H1 (cell line): Measurements from ENCODE around the gene LY6G6F. TPM values are rescaled to one million over a fixed set of nuclear protein-coding genes. Genes with fewer than 3 reads are reported as not detected.

ENCODE experiments used
- CTCF ChIA-PET: fragments of 300-600 bp; sonication (Branson Sonifier 250); formaldehyde crosslinking; loops from one replicate; lab custom pipeline; 2021; ENCODE audit not compliant: partially characterized antibody; lab: Charles Lee
- POLR2A ChIA-PET: fragments of 300-600 bp; sonication (Branson Sonifier 250); formaldehyde crosslinking; loops from one replicate; lab custom pipeline; 2021; ENCODE audit warnings: inconsistent platforms; ENCODE audit not compliant: partially characterized antibody; lab: Charles Lee
- DNase-seq, 2 experiments: peaks; one replicate each; pipeline versions ENCODE4 v3.0.0 to v3.0.0-alpha.2; 2010 to 2022; ENCODE audit warnings: low spot score in 2 of 2, low read depth in 1 of 2, mixed read lengths in 1 of 2
- FAIRE-seq: peaks from 2 replicates; lab custom pipeline; 2011; peaks lifted over from hg19 to GRCh38; lab: Jason Lieb, UNC
- H2AFZ ChIP-seq: 2 replicates; pipeline ENCODE4 v1.8.1; 2012; ENCODE audit warnings: low read length, inconsistent platforms
- H2AK5ac ChIP-seq: 2 replicates; pipeline ENCODE4 v1.6.1; 2013; ENCODE audit warnings: low read depth, low read length
- H2BK120ac ChIP-seq: replicated peaks from 2 replicates; pipeline ENCODE3; 2013; ENCODE audit warnings: low read depth, low read length, inconsistent platforms
- H2BK12ac ChIP-seq: 2 replicates; pipeline ENCODE4 v1.6.1; 2013; ENCODE audit warnings: low read depth, low read length
- H2BK15ac ChIP-seq: 2 replicates; pipeline ENCODE4 v1.6.1; 2013; ENCODE audit warnings: low read length
- H2BK20ac ChIP-seq: 2 replicates; pipeline ENCODE4 v1.6.1; 2013; ENCODE audit warnings: low read length
- H2BK5ac ChIP-seq: 2 replicates; pipeline ENCODE4 v1.6.1; 2013; ENCODE audit warnings: low read depth, low read length
- H3K14ac ChIP-seq: 2 replicates; pipeline ENCODE4 v1.6.1; 2013; ENCODE audit warnings: inconsistent platforms; ENCODE audit not compliant: insufficient read length
- H3K18ac ChIP-seq: 2 replicates; pipeline ENCODE4 v1.6.1; 2013; ENCODE audit warnings: low read length; ENCODE audit errors: extremely low read depth
- H3K23ac ChIP-seq: 2 replicates; pipeline ENCODE4 v1.6.1; 2013; ENCODE audit warnings: inconsistent platforms; ENCODE audit not compliant: insufficient read length
- H3K23me2 ChIP-seq: 2 replicates; pipeline ENCODE4 v1.6.1; 2013; ENCODE audit warnings: low read depth, low read length
- H3K27ac ChIP-seq: 2 replicates; pipeline ENCODE4 v1.6.1; 2011; ENCODE audit warnings: low read depth, low read length, inconsistent platforms
- H3K27me3 ChIP-seq, 4 experiments: replicated peaks in 1 of 4; 1 replicate in 1 of 4; 2 replicates in 3 of 4; pipeline versions ENCODE4 v1.6.1 to v1.8.1; 2011 to 2013; ENCODE audit warnings: low read length in 3 of 4, mild to moderate bottlenecking in 3 of 4, inconsistent platforms in 2 of 4, mixed read lengths in 2 of 4, moderate library complexity in 1 of 4; ENCODE audit not compliant: control insufficient read depth in 3 of 4, insufficient read depth in 3 of 4; ENCODE audit errors: extremely low read depth in 1 of 4
- H3K36me3 ChIP-seq, 4 experiments: 2 replicates each; pipeline versions ENCODE4 v1.6.1 to v1.8.1; 2011 to 2013; ENCODE audit warnings: mild to moderate bottlenecking in 4 of 4, low read length in 3 of 4, moderate library complexity in 2 of 4, control low read depth in 1 of 4, inconsistent platforms in 1 of 4; ENCODE audit not compliant: insufficient read depth in 4 of 4, control insufficient read depth in 2 of 4
- H3K4ac ChIP-seq: replicated peaks from 2 replicates; pipeline ENCODE3; 2013; ENCODE audit warnings: low read length, low read depth, mixed read lengths, inconsistent platforms; ENCODE audit not compliant: insufficient read length
- H3K4me1 ChIP-seq, 4 experiments: replicated peaks in 1 of 4; 1 replicate in 1 of 4; 2 replicates in 3 of 4; pipeline versions ENCODE4 v1.6.1 to v1.8.1; 2011 to 2013; ENCODE audit warnings: low read length in 3 of 4, inconsistent platforms in 2 of 4, mixed read lengths in 1 of 4; ENCODE audit not compliant: insufficient read depth in 4 of 4, control insufficient read depth in 3 of 4
- H3K4me2 ChIP-seq, 2 experiments: 2 replicates each; pipeline versions ENCODE4 v1.6.1 to v1.8.1; 2011 to 2013; ENCODE audit warnings: low read depth in 2 of 2, low read length in 2 of 2, control low read depth in 1 of 2, inconsistent platforms in 1 of 2, mild to moderate bottlenecking in 1 of 2; ENCODE audit not compliant: insufficient read depth in 1 of 2
- H3K4me3 ChIP-seq, 4 experiments: fragments of 200-600, 300-600 bp in 1 of 4; sonication (generic), shearing (Covaris generic), sonication (Bioruptor Twin) in 1 of 4; 2 replicates each; pipeline versions ENCODE4 v1.5.1 to v1.8.1; 2011 to 2016; ENCODE audit warnings: low read length in 4 of 4, low read depth in 3 of 4, control low read depth in 2 of 4, inconsistent platforms in 2 of 4, mild to moderate bottlenecking in 2 of 4, mixed read lengths in 1 of 4, moderate library complexity in 1 of 4; ENCODE audit not compliant: insufficient read depth in 2 of 4; ENCODE audit errors: extremely low read depth in 1 of 4
- H3K56ac ChIP-seq: replicated peaks from 2 replicates; pipeline ENCODE3; 2013; ENCODE audit warnings: low read depth, mild to moderate bottlenecking, mixed read lengths, low read length, inconsistent platforms; ENCODE audit not compliant: insufficient read length
- H3K79me1 ChIP-seq: 2 replicates; pipeline ENCODE4 v1.6.1; 2013; ENCODE audit warnings: low read depth, low read length, control low read depth
- H3K79me2 ChIP-seq, 2 experiments: 2 replicates each; pipeline versions ENCODE4 v1.6.1 to v1.8.1; 2012 to 2013; ENCODE audit warnings: low read length in 2 of 2, mild to moderate bottlenecking in 2 of 2, inconsistent platforms in 1 of 2; ENCODE audit not compliant: insufficient read depth in 2 of 2, control insufficient read depth in 1 of 2
- H3K9ac ChIP-seq, 4 experiments: replicated peaks in 1 of 4; 1 replicate in 1 of 4; 2 replicates in 3 of 4; pipeline versions ENCODE4 v1.6.1 to v1.8.1; 2011 to 2013; ENCODE audit warnings: low read depth in 3 of 4, low read length in 3 of 4, control low read depth in 2 of 4, mild to moderate bottlenecking in 2 of 4, moderate library complexity in 2 of 4, inconsistent platforms in 1 of 4; ENCODE audit errors: extremely low read depth in 1 of 4
- H3K9me3 ChIP-seq, 2 experiments: 2 replicates each; pipeline versions ENCODE4 v1.6.1 to v1.8.1; 2012 to 2013; ENCODE audit warnings: mild to moderate bottlenecking in 2 of 2, moderate library complexity in 2 of 2, control low read depth in 1 of 2, inconsistent platforms in 1 of 2, low read depth in 1 of 2, low read length in 1 of 2, mixed read lengths in 1 of 2; ENCODE audit not compliant: insufficient read depth in 2 of 2
- H4K20me1 ChIP-seq, 2 experiments: replicated peaks in 1 of 2; 2 replicates each; pipeline versions ENCODE3 to v1.8.1; 2011 to 2013; ENCODE audit warnings: inconsistent platforms in 2 of 2, low read length in 2 of 2, mild to moderate bottlenecking in 1 of 2; ENCODE audit not compliant: insufficient read depth in 2 of 2, control insufficient read depth in 1 of 2
- H4K5ac ChIP-seq: 2 replicates; pipeline ENCODE4 v1.6.1; 2013; ENCODE audit warnings: low read length, low read depth, mixed read lengths, inconsistent platforms; ENCODE audit not compliant: insufficient read length
- H4K8ac ChIP-seq: 2 replicates; pipeline ENCODE4 v1.8.0; 2013; ENCODE audit warnings: mild to moderate bottlenecking, moderate library complexity, low read length, inconsistent platforms; ENCODE audit not compliant: insufficient read depth; ENCODE audit errors: extremely low read depth
- H4K91ac ChIP-seq: replicated peaks from 2 replicates; pipeline ENCODE3; 2013; ENCODE audit warnings: low read length, mixed read lengths, inconsistent platforms; ENCODE audit not compliant: insufficient read length
- BACH1 ChIP-seq: IDR thresholded peaks from 2 replicates; pipeline ENCODE4 v1.6.1; 2012; ENCODE audit warnings: low read length, improper control_type of control experiment
- CTBP2 ChIP-seq: IDR thresholded peaks from 2 replicates; pipeline ENCODE4 v1.7.0; 2011; ENCODE audit warnings: borderline replicate concordance, mild to moderate bottlenecking, moderate library complexity, mixed read lengths, low read length; ENCODE audit not compliant: insufficient read depth, insufficient read length
- EP300 ChIP-seq, 2 experiments: IDR thresholded peaks; 1 replicate in 1 of 2; 2 replicates in 1 of 2; pipeline ENCODE4 v1.6.1; 2011 to 2012; ENCODE audit warnings: low read depth in 2 of 2, low read length in 2 of 2, mild to moderate bottlenecking in 2 of 2, borderline replicate concordance in 1 of 2, inconsistent platforms in 1 of 2, moderate library complexity in 1 of 2
- HDAC6 ChIP-seq: IDR thresholded peaks from one replicate; pipeline ENCODE4 v1.7.1; 2012; ENCODE audit warnings: low read depth, mild to moderate bottlenecking, inconsistent platforms, low read length, moderate library complexity
- RAD21 ChIP-seq, 2 experiments: IDR thresholded peaks in 1 of 2; conservative IDR thresholded peaks in 1 of 2; 2 replicates each; pipeline ENCODE4 v1.6.1; 2011; ENCODE audit warnings: low read depth in 2 of 2, low read length in 2 of 2, improper control_type of control experiment in 1 of 2, inconsistent platforms in 1 of 2, mild to moderate bottlenecking in 1 of 2, moderate library complexity in 1 of 2
- WGBS, 2 experiments: shearing (Covaris generic) in 1 of 2; methylation state at CpG; one replicate each; pipeline versions ENCODE4 v1.1.6 to v1.1.7; 2013 to 2015; ENCODE audit warnings: low lambda C conversion rate in 2 of 2, mixed read lengths in 2 of 2, inconsistent platforms in 1 of 2, low coverage in 1 of 2, missing lambda C conversion rate in 1 of 2; ENCODE audit not compliant: insufficient replicate concordance in 2 of 2, insufficient coverage in 1 of 2, insufficient read length in 1 of 2; ENCODE audit errors: extremely low coverage in 1 of 2, missing lambda C conversion rate in 1 of 2; 5-methylcytosine and 5-hydroxymethylcytosine counted together
- polyA plus RNA-seq, 7 experiments: library from polyadenylated mRNA; depleted of rRNA in 3 of 7; stranded (reverse) in 5 of 7; unstranded in 2 of 7; fragments of >200 nt in 5 of 7; fragments of 200-250 nt in 2 of 7; gene quantifications; 1 replicate in 5 of 7; 2 replicates in 1 of 7; 4 replicates in 1 of 7; pipeline versions ENCODE4 v1.2.1 to v1.2.3, GENCODE V29; 2011 to 2013; ENCODE audit warnings: missing spikeins in 2 of 7, mixed read lengths in 2 of 7
- total RNA-seq: library from RNA; stranded (reverse); fragmentation: NEBNext Ultra II Directional; extraction: Animal tissue kit (Norgen Biotek cat#: 25700); gene quantifications from 2 replicates; pipeline ENCODE4 v1.2.1, GENCODE V29; 2021
- TF ChIP-seq, protein P1 (sequence below): IDR thresholded peaks from 2 replicates; pipeline ENCODE4 v1.6.1; 2012; ENCODE audit warnings: inconsistent platforms

Gene LY6G6F
- total and polyA plus RNA-seq, 2 of the 8 experiments (the other 6 are each of a cell fraction or from before 2014, with no cell fraction given) = not detected

DNA sequence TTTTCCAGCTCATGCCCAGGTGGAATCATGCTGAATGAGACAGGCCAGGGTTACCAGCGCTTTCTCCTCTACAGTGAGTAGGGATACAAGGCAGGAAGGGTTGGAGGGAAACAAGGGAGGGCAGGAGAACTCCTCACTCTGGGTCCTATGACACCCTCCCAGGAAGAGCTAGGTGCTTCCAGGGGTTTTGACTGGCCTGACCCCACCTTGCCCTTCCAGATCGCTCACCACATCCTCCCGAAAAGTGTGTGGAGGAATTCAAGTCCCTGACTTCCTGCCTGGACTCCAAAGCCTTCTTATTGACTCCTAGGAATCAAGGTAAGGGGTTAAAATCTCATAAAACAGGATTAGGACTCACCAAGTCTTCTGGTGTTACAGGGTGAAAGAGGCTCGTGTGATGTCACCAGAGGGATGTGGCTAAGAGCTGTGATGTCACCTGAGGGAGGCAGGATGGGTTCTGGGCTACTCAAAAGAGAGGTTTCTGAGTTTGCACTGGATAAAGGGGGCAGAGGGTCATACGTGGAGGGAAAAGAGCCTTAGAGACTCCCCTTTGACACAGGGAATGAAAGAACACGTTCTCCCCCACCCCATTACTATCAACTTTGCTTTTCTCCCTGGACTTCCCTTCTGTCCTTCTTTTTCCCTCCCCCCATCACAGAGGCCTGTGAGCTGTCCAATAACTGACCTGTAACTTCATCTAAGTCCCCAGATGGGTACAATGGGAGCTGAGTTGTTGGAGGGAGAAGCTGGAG lies 49.1 kb upstream of the LY6G6F start:
- H2BK120ac ChIP-seq = no peak overlapping the region
- no peak overlapping the region for H3K56ac ChIP-seq
- 83% methylated on average over 6 of the region's 6 CpGs; no CpG with 5 or more reads in 1 of the 2 experiments for WGBS, 2 experiments
- FAIRE-seq (no peak), DNase-seq (no peak)
- H3K18ac ChIP-seq = no peak overlapping the region
- H3K4me1 ChIP-seq = peaks cover 0 to 7% (median 2%) of the 10 kb centered on the region in 4 experiments; a peak in 3 of 7 replicates
- no peak overlapping the region for H2BK20ac ChIP-seq
- no peak overlapping the region for H2BK15ac ChIP-seq
- no peak overlapping the region for H2AFZ ChIP-seq
- H2BK12ac ChIP-seq = no peak overlapping the region
- H3K4me3 ChIP-seq = no peak overlapping the region
- H4K8ac ChIP-seq = no peak overlapping the region
- H4K91ac ChIP-seq = no peak overlapping the region
- no peak overlapping the region for H3K27ac ChIP-seq
- H4K20me1 ChIP-seq = peaks cover 0 to 3% of the 10 kb centered on the region in 2 experiments
- no peak overlapping the region for H2AK5ac ChIP-seq
- H3K23me2 ChIP-seq = peaks cover 4% of the 10 kb centered on the region
- ChIA-PET POLR2A (interaction anchor here (1.0 to 25.5 kb wide), 8 partner anchors 6 to 127 kb away, joined by 3 to 883 read pairs (median 12); partner anchors contain the start of genes AIF1, ATP6V1G2, C6orf47 and CSNK2B), CTCF (interaction anchor here (0.6 to 3.2 kb wide), 5 partner anchors 51 to 116 kb away, joined by 3 to 9 read pairs (median 6); no protein-coding TSS in a partner anchor)
- peaks cover 0 to 22% of the 10 kb centered on the region in 2 experiments; a peak in 2 of 4 replicates for H3K79me2 ChIP-seq
- H3K4ac ChIP-seq = no peak overlapping the region
- H3K79me1 ChIP-seq = peaks cover 9% of the 10 kb centered on the region
- no peak overlapping the region for H3K14ac ChIP-seq
- no peak overlapping the region for H3K9ac ChIP-seq
- no peak overlapping the region for H3K23ac ChIP-seq
- H3K27me3 ChIP-seq = no peaks in the 10 kb centered on the region
- H3K4me2 ChIP-seq = no peak overlapping the region
- H3K9me3 ChIP-seq = no peaks in the 10 kb centered on the region
- H3K36me3 ChIP-seq = peaks cover 4 to 10% (median 7%) of the 10 kb centered on the region in 4 experiments; a peak in 5 of 8 replicates
- H4K5ac ChIP-seq = no peak overlapping the region
- H2BK5ac ChIP-seq = peak overlapping the region; percentile 35; the same call in 1 of the 2 replicates
- TF ChIP-seq EP300 (IDR thresholded peaks at IDR 0.05; ENCODE audit: borderline replicate concordance in 1 of 2, low read depth in 2 of 2, low read length in 2 of 2) (no peak), HDAC6 (no peak), RAD21 (IDR thresholded peaks at IDR 0.05 in 1 of 2, conservative IDR thresholded peaks at IDR 0.05 in 1 of 2; ENCODE audit: low read depth in 2 of 2, low read length in 2 of 2) (no peak), BACH1 (no peak), CTBP2 (no peak)
- TF ChIP-seq, protein P1, sequence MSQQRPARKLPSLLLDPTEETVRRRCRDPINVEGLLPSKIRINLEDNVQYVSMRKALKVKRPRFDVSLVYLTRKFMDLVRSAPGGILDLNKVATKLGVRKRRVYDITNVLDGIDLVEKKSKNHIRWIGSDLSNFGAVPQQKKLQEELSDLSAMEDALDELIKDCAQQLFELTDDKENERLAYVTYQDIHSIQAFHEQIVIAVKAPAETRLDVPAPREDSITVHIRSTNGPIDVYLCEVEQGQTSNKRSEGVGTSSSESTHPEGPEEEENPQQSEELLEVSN = no peak
